Frontal cortex (tissue), 4 donors: ENCODE measurements around the gene SLC22A23. TPM values are rescaled to one million over a fixed set of nuclear protein-coding genes. Genes with fewer than 3 reads are reported as not detected.

Experiments used
- DNase-seq, 2 donors: peaks; one replicate each; pipeline ENCODE4 v3.0.0; 2012; ENCODE audit warnings: low spot score in 2 of 2
- FAIRE-seq: peaks from 2 replicates; lab custom pipeline; 2012; peaks lifted over from hg19 to GRCh38; lab: Jason Lieb, UNC
- total RNA-seq: library from RNA; depleted of rRNA; stranded (reverse); fragments of >200 nt; gene quantifications from one replicate; pipeline ENCODE4 v1.2.3, GENCODE V29; 2014
- donor health status: control.
- donor health status: control.
- donor health status: control.

Gene SLC22A23
- total RNA-seq, 1 donor from 2014 or later: 22.8 TPM

DNA sequence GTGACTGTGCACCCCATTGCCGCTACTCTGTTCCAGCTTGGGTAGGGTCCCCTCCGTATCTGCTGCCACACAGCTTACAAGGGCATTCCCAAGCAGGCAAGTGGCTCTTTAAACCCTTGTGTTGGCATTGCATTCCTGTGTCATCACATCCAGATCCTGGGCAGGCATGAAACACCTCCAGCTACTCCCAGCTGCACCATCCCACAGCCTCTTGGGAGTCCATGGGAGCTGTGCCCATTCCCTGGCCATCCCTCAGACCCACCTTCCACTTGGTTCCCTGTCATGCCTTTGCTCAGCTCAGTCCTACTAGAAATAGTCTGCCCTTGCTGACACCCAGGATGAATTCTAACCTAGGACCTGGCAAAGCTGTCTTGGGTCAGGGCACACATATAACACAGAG lies 110.4 kb downstream of the SLC22A23 start:
- FAIRE-seq (no peak), DNase-seq (no peak)

- DNase-seq (no peak), FAIRE-seq (no peak)
These were observed 111.0 kb downstream of the SLC22A23 start for GRCh38 chr6:3345836-3346235.

DNA sequence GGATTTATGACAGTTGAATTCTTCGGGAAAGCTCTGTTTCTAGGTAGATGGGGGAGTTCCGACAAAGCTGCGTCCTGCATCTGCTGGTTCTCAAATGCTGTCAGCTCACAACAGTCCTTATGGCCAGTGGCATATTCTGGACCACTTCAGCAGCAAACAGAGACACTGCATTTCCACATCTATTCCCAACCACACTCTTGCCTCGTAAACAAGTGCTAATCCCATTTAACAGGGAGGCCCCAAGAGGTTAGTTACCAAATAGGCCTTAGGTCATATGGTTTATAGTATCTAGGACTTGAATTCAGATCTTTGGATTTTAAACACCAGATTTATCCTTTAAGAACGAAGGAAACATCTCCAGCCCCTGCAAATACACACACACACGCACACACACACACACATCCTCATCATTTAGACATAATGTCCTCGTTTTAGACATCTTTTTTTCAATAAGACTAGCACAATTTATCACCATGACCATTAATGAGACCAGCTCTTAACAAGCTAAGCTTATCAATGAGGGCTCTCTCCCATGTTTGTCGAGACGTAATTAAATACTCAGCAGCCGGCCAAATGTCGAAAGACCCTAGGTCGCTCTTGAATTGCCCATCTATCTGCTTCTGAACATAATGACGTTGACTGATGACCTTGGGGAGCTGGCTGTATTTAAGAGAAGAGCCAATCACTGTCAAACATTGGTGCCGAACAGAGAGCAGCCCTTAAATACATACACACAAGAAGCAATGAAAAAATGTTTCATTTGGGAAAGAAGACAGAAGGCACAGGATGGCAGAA lies 113.6 kb downstream of the SLC22A23 start:
- no peak for FAIRE-seq
- no peak for DNase-seq

DNA sequence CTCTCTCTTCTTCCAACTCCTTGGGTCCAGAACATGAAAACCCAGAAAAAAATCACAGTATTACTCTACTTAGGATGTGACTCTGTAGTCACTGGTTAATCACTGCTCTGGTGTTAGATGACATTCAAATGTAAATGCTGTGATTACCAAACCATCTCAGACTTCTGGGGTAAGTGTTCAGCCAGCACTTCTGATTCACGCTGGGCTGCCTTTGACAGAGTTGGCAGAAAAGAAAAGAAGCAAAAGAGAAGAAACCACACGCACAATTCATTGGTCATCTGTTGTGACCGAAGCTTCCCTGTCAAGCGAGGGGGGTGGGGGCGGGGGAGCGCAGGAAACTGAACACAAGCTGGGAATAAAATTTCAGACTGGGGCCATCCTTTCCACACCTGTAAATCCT lies 115.4 kb downstream of the SLC22A23 start:
- DNase-seq: no peak
- FAIRE-seq: no peak

GRCh38 chr6:3340894-3341293 lies 116.0 kb downstream of the SLC22A23 start:
- FAIRE-seq: no peak
- no peak for DNase-seq

DNA sequence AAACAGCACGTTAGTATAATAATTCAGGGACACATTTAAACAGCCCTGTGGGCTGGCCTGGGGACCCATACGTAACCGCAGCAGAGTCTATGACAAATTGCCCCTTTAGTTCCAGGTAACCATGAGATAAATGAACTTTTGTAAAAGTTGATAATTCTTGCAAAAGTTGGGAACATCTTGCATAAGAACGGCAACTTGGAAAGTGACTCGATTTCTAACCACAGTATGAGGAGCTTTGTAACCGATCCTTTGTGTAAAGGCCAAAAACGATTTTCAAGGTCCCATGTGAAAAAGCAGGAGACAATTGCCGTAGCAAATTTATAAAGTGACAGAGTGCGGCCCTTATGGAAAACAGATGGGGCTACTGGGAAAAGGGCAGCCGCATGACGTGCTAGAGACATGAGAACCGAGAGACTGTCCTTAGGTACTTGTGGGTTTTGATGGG lies 116.5 kb downstream of the SLC22A23 start:
- no peak for FAIRE-seq
- no peak for DNase-seq

- DNase-seq (no peak), FAIRE-seq (no peak)
These were observed 117.0 kb downstream of the SLC22A23 start for GRCh38 chr6:3339811-3340210.

DNA sequence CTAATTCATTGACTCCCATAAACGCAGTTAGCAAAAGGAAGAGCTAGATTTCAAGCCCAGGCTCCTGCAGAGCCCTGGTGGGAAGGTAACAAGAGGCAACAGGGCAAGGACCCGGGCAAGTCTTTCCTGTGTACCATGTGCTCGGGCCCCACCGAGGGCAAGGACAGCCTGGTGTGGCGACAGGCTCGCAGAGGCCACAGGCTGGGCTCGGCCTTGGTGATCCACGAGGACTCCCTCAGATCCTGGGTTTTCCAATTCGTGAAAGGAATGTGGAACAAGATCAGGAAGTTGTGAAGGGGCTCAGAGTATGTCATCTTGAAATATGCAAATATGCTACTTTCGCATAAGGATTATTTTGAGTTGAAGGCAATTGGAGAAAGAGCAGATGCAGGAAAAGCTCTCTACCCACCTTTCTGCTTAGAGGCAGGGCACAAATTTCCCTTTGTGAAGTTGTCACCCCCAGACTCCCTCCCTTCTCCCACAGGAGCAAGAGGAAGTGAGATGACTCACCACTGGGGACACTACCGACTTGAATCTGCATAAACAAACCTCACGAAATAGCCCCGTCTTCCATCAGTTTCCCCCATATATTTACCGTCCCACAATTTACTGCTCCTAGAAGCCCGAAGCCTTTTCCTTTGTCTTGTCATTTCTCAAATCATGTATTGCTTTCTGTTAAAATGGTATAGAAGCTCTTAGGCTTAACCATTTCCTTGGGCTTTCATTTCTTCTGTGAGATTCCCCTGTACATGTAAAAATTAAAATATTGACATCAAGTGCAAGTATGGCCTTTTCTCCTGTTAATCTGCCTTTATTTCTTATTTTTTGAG lies 119.1 kb downstream of the SLC22A23 start:
- FAIRE-seq: no peak
- DNase-seq: peak in 1 of 2 donors; percentile 55

DNA sequence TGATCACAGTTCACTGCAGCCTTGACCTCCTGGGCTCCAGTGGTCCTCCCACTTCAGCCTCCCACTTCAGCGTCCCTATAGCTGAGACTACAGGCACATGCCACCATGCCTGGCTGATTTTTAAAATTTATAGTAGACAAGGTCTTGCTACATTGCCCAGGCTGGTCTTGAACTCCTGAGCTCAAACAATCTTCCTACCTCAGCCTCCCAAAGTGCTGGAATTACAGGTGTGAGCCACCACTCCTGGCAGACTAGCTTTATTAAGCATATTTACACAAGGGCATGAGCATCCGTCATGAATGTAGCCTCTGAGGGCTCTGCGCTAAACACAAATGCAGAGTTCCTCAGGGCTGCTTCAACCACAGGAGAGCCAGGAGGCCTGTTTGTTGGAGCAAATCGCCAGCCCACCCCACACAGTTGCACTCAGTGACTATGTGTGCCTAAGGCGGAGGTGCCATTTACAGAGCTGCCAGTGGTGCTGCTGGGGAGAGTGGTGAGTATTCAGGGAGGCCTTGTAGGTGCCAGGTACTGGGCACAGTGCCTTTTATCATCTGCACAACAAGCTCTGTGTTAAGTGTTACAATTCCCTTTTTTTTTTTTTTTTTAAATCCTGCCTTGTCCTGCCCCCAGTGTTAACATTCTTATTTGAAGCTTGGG lies 119.9 kb downstream of the SLC22A23 start:
- FAIRE-seq (no peak), DNase-seq (no peak)

DNA sequence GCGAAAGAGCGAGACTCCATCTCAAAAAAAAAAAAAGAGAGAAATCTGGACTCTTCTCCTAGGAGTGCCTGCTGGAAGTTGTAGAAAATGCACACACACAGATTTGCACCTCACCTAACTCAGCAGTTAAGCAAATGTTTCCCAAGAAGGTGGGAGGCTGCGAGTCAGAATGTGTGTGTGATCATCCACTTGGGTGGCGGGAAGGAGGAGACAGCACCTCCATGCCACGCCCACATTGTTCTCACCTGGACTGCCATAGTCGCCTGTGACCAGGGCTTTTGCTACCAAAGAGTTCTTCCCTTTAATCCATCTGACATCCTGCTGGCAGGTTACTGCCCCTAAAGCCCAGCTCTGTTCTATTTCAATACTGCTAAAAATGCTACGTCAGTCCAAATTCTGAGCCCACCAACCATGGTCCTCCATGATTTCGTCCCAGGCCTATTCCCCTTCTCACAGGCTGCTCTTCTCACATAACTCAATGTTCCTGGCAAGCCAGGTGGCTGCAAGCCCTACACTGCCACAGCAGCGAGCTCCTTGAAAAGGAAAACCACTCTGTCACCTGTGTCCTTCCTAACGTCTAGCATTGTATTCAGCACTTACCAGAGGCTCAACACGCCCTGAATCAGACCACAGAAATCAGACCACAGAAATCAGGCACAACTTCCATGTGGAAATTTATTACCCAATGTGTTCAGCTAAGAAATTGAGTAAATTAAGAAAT lies 120.6 kb downstream of the SLC22A23 start:
- FAIRE-seq: no peak
- no peak for DNase-seq

- no peak for FAIRE-seq
- no peak for DNase-seq
These were observed 121.7 kb downstream of the SLC22A23 start for GRCh38 chr6:3335169-3335568.

DNA sequence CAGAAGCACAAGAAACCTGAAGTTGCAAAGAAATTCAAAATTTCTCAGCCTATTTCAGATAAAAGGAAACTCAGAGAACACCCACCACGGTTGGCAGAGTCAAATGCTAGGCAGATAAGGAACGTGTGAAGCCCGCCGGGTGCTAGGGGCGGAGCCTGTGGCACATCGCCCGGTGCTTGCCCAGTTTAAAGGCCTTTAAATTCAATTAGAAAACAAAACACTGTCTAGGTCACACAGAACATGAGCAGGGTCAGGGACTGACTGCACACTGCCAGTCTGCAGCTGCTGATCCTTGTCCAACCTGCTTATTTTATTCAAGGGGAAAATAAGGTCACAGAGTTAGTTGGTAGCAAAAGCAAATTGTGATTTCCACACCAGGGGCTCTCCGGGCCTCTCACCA lies 122.3 kb downstream of the SLC22A23 start:
- DNase-seq (no peak), FAIRE-seq (no peak)

GRCh38 chr6:3333263-3333662 lies 123.6 kb downstream of the SLC22A23 start:
- DNase-seq (no peak), FAIRE-seq (no peak)

DNA sequence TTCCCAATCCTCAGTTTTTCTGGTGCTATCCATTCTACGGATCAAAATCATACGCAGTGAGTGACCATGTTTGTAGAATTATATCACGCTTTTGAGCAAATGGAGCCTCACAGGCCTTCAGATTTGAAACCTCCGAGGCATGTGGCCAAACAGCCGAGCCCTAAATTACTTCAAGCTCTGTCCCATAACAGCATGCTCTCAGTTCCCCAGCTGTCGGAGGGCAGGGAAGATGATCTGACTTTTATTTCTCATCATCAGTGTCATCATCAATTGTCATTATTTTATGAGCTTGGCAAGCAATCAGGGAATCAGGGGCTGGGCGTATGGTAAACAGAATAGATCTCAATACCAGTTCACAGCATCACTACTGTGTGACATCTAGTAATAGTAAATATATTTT lies 124.9 kb downstream of the SLC22A23 start:
- DNase-seq (no peak), FAIRE-seq (no peak)

DNA sequence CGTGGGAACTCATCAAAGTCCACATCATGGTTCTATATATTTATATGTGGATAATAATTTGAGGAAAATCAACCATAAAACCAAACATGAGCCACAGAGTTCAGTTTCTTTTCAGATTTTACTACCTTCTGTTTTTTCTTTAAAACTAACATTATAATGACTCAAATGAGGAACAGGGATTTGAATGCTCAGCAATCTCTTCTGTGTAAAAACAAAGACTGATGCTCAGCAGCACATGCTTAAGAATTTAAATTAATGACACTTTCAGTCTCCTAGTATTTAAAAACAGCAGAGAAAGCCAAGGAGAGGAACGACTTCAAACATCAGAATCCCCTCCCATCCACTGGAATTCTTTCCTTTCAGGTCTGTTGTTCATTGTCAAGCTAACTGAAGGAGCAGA lies 125.4 kb downstream of the SLC22A23 start:
- no peak for FAIRE-seq
- DNase-seq: no peak

DNA sequence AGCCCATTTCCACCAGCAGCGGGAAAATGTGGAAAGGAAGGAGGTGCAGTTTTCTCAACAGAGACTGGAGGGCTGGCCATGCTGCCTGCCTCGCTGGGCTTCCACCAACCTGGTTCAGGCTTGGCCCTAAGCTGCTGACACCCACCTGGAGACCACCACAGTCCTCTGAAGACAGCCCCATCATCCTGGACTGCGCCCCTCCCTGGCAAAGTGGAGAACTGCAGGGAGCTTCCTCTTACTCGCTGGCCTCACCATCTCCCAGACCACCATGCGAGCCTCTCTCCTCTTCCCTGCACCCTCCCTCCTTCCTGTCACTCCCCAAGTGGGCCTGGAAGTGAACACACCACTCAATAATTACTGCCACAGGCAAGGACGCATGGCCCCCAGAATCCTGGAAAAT lies 126.7 kb downstream of the SLC22A23 start:
- DNase-seq (no peak), FAIRE-seq (no peak)

GRCh38 chr6:3329393-3330051 lies 127.3 kb downstream of the SLC22A23 start:
- DNase-seq: no peak

GRCh38 chr6:3328796-3329195 lies 128.1 kb downstream of the SLC22A23 start:
- no peak for FAIRE-seq
- no peak for DNase-seq

More at GRCh38 chr6:3329393-3330051, 127.3 kb downstream of the SLC22A23 start:
- no peak for FAIRE-seq

DNA sequence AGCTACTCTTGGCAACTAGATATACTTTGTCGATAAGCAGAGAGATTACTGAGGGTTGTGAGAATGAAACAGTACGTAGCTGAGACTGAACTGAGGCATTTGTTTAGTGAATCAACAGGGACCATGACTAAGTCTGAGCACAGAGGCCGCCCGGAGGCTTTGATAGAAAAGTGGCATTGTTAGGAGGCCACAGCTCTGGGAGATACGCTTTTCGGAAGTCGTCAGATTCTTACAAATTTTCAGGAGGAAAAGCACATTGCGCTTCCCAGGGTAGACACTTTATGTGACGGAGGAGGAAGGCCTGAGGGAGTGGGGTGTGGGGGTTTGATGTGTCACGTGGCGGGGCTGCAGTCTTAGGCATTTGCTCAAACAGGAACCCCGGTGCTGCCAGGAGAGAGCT lies 128.7 kb downstream of the SLC22A23 start:
- no peak for FAIRE-seq
- no peak for DNase-seq
